Left lung (tissue), 10 donors: ENCODE measurements around the gene TUBB4B. TPM values are rescaled to one million over a fixed set of nuclear protein-coding genes. Genes with fewer than 3 reads are reported as not detected.

Experiments
- ATAC-seq: fragments of 200-7000 bp; cut with Tn5 transposase; one replicate; pipeline ENCODE4 v1.9.1; 2020; ENCODE audit warnings: moderate library complexity
- DNase-seq, 4 donors: peaks; one replicate each; pipeline ENCODE4 v3.0.0-alpha.2; 2013 to 2020
- H3K27ac ChIP-seq, 2 donors: fragments of 200-600 bp; sonication (generic) in 1 of 2; one replicate each; pipeline versions ENCODE4 v1.5.0 to v1.8.0; 2020 to 2021
- H3K27me3 ChIP-seq, 2 donors: fragments of 200-600 bp; sonication (generic) in 1 of 2; one replicate each; pipeline versions ENCODE4 v1.5.0 to v1.8.0; 2020 to 2021
- H3K36me3 ChIP-seq, 2 donors: fragments of 200-600 bp; sonication (generic) in 1 of 2; one replicate each; pipeline versions ENCODE4 v1.5.0 to v1.8.0; 2020 to 2021
- H3K4me1 ChIP-seq, 2 donors: fragments of 200-600 bp; one replicate each; pipeline ENCODE4 v1.8.0; 2021
- H3K4me3 ChIP-seq, 2 donors: fragments of 200-600 bp; sonication (generic) in 1 of 2; one replicate each; pipeline versions ENCODE4 v1.5.0 to v1.8.0; 2020 to 2021; ENCODE audit warnings: mild to moderate bottlenecking in 1 of 2
- H3K9me3 ChIP-seq, 2 donors: fragments of 200-600 bp; sonication (generic) in 1 of 2; one replicate each; pipeline versions ENCODE4 v1.5.0 to v1.8.0; 2020 to 2021
- intact Hi-C, 2 donors: fragments of 100-400 bp; cut with DNase I; formaldehyde crosslinking; loops; one replicate each; pipeline versions ENCODE4 v1.11.2 to v1.14.2; 2022
- polyA plus RNA-seq, 6 donors: library from polyadenylated mRNA; unstranded; fragments of 120-200 nt; gene quantifications; one replicate each; pipeline ENCODE4 v1.2.1, GENCODE V29; 2013; ENCODE audit not compliant: insufficient read length in 6 of 6
- total RNA-seq, 2 donors: library from RNA; stranded (reverse); fragmentation: NEBNext Ultra II Directional; extraction: Animal tissue kit (Norgen Biotek cat#: 25700); gene quantifications; one replicate each; pipeline ENCODE4 v1.2.1, GENCODE V29; 2021
- TF ChIP-seq, protein P1 (sequence below), 2 donors: fragments of 200-600 bp; sonication (generic) in 1 of 2; IDR thresholded peaks; one replicate each; pipeline versions ENCODE4 v1.5.0 to v1.8.0; 2021; ENCODE audit warnings: antibody characterized with exemption in 2 of 2
- donor health status: DM: no; HTN: yes; CAD: no.
- donor health status: DM: no; HTN: no; CAD: no.

The TUBB4B gene
- total and polyA plus RNA-seq, 8 donors: 196 to 337 (median 248) TPM

DNA sequence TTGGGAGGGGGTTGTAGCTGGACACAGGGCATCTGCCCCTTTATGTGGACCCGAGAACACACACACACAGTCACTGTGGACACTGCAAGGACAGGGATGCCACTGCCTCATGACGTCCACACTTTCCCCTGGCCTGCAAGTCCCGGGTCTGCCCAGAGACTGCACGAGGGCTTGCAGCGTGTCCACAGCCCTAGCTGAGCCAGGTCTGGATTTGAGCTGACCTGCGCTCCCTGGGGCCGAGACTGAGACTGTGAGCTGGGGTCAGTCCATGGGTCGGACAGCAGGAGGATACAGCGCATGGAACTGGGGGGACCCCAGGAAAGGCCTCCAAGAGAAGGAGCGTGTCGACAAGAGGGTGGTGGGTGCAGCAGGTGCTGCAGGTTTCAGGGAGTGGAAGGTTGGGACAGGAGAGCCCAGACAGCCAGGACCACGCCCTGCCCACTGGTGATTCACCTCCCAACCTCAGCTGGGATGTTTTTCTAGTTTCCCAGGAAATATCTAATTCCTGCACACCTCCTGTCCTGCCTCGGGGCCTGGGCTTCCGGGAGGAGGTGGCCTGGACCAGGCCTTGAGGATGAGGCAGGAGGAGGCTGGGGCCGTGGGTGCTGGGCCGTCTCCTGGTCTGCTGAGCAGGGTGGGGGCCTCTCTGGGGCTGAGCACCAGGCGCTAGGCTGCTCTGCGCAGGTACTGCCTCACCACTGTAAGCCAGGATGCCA lies 14.6 kb upstream of the TUBB4B start:
- H3K4me1 ChIP-seq: peaks cover 12 to 45% of the 10 kb centered on the region in 2 donors
- TF ChIP-seq, protein P1, sequence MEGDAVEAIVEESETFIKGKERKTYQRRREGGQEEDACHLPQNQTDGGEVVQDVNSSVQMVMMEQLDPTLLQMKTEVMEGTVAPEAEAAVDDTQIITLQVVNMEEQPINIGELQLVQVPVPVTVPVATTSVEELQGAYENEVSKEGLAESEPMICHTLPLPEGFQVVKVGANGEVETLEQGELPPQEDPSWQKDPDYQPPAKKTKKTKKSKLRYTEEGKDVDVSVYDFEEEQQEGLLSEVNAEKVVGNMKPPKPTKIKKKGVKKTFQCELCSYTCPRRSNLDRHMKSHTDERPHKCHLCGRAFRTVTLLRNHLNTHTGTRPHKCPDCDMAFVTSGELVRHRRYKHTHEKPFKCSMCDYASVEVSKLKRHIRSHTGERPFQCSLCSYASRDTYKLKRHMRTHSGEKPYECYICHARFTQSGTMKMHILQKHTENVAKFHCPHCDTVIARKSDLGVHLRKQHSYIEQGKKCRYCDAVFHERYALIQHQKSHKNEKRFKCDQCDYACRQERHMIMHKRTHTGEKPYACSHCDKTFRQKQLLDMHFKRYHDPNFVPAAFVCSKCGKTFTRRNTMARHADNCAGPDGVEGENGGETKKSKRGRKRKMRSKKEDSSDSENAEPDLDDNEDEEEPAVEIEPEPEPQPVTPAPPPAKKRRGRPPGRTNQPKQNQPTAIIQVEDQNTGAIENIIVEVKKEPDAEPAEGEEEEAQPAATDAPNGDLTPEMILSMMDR (IDR thresholded peaks at IDR 0.05): no peak
- peak overlapping the region; percentile 45 to 65 for H3K27ac ChIP-seq
- no peak for DNase-seq
- intact Hi-C loops: no loop called here
- no peaks in the 10 kb centered on the region for H3K9me3 ChIP-seq
- peaks cover 0 to 59% of the 10 kb centered on the region in 2 donors for H3K27me3 ChIP-seq
- ATAC-seq: no peak
- H3K4me3 ChIP-seq: no peak overlapping the region
- H3K36me3 ChIP-seq: no peaks in the 10 kb centered on the region

DNA sequence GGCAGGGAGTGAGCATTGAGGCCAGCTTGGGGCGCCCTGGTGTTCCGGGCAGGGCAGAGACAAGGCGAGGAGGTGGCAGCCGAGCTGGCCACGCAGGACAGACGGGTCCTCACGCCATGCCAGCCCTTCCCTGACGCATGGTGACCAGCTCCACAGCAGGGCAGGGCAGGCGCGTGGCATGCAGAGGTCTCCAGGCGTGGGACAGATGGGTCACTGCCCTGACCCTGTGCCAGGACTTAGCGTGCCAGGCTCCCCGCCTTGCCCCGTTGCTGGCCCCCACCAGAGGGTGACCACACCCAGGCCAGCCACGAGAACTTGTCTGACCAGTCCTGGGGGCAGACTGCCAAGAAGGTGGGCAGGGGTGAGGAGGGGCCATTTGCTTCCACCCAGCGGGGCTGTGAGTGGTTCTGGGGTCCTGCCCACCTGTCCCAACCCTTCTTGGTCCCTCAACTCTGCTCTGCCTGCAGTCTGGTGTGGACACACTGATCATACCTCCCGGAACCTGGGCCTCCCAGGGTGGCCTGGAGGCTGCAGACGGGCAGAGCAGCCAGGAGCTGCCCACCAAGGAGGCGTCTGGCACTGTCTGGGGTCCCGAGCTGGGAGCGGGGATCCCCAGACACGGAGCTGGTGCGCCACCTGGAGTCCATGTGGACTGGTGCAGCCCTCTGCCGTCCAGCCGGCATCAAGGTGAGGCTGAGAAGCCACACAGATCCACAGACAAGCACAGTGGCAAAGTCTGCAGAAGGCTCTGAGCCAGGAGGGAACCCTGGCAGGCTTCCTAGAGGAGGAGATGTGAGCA lies 13.8 kb upstream of the TUBB4B start, which contains the start of gene RNF224:
TSS of gene RNF224 (plus strand) at position 449 of the 799 bp plus-strand sequence. CDS start 834 bp downstream, outside the sequence.
- peaks cover 12 to 41% of the 10 kb centered on the region in 2 donors for H3K4me1 ChIP-seq
- no peaks in the 10 kb centered on the region for H3K36me3 ChIP-seq
- peak in 3 of 4 donors; percentile 82 to 93 (median 83) for DNase-seq
- H3K27me3 ChIP-seq: peaks cover 0 to 61% of the 10 kb centered on the region in 2 donors
- no peaks in the 10 kb centered on the region for H3K9me3 ChIP-seq
- no peak within 1 kb of the TSS for H3K4me3 ChIP-seq
- peak within 1 kb of the TSS; percentile 45 to 65 for H3K27ac ChIP-seq
- TF ChIP-seq, protein P1 (IDR thresholded peaks at IDR 0.05): peak; percentile 73 to 91
- peak; percentile 70 for ATAC-seq
- intact Hi-C loops: no loop called here

DNA sequence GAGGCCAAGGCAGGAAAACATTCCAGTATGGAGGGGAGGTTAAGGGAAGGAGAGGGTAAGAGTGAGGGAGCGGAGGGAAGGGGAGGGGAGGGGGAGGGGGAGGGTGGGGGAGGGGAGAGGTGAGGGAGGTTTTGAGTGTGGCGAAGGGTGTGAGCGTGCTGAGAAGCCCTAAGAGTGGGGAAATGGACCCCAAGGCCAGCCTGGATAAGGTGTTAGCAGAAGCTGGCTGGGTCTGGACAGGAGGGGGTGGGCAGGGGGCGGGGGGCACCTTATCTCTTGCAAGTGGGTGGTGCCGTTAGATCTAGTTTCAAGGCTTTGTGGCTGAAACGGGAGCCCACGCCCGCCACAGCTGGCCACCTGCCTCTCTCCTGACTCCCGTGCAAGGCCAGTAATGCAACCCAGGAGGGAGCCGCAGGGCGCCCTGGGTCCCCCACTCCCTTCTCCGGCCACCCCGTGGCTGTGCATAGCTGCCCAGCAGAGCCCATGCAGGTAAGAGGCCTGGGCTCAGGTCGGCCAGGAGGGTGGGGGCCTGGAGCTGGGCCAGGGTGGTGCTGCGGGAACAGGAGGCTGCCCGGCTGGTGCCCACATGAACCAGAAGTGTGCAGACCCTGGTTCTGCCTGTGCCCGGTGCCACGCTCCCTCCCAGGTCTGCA lies 13.1 kb upstream of the TUBB4B start:
- H3K27ac ChIP-seq: no peak overlapping the region
- intact Hi-C loops: no loop called here
- no peaks in the 10 kb centered on the region for H3K36me3 ChIP-seq
- ATAC-seq: no peak
- H3K9me3 ChIP-seq: no peaks in the 10 kb centered on the region
- H3K27me3 ChIP-seq: peaks cover 0 to 63% of the 10 kb centered on the region in 2 donors
- no peak overlapping the region for H3K4me3 ChIP-seq
- no peak for DNase-seq
- TF ChIP-seq, protein P1 (IDR thresholded peaks at IDR 0.05): no peak
- peaks cover 5 to 33% of the 10 kb centered on the region in 2 donors for H3K4me1 ChIP-seq

DNA sequence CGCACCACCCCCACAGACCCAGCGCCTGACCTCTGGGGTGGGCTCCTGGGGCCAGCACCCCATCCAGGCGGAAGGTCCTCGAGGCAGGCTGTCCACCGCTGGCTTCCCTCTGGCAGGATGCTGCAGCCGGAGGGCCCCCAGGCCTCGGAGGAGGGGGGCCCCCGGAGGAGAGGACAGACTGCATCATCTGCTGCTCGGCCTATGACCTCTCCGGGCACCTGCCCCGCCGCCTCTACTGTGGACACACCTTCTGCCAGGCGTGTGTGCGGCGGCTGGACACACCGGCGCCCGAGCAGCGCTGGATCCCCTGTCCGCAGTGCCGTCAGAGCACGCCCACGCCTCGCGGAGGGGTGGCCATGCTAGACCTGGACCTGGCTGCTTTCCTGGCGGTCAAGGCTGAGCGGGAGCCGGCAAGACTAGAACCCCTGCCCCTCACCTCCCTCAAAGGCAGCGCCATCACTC lies 12.6 kb upstream of the TUBB4B start:
- DNase-seq (no peak), ATAC-seq (no peak)
- Histone ChIP-seq H3K9me3 (no peaks in the 10 kb centered on the region), H3K27ac (no peak overlapping the region), H3K4me1 (peaks cover 3 to 30% of the 10 kb centered on the region in 2 donors), H3K36me3 (no peaks in the 10 kb centered on the region), H3K27me3 (peaks cover 0 to 69% of the 10 kb centered on the region in 2 donors), H3K4me3 (no peak overlapping the region)
- intact Hi-C loops: no loop called here
- TF ChIP-seq, protein P1 (IDR thresholded peaks at IDR 0.05): no peak
